ENCODE results near the gene TMEM164. TPM values are rescaled to one million over a fixed set of nuclear protein-coding genes. Genes with fewer than 3 reads are reported as not detected.
A peak's percentile ranks its signal among the peaks of the same experiment; 100 is the strongest.

TMEM164 gene
- polyA plus RNA-seq, 1 donor: 44.6 TPM

DNA sequence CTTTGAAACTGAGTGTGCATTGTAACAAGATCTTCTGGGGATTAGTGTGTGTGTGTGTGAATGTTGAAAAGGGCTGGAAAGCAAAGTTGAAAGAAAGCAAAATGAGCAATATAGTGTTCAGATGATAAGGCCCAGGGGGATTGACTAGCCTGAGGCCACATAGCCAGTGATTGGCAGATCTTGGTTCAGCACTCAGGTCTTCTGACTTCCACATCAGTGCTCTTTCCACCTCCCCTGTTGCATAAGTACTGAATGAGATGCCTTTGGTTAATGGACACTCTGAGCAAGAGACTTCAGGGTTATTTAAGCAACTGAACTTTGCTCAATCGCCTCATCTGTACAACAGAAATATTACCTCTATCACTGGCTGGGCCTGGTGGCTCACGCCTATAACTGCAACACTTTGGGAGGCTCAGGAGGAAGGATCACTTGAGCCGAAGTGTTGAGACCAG is 120.4 kb downstream of the TMEM164 start:
- no peak overlapping the region for H3K4me3 ChIP-seq (ENCODE audit: low read length)
- no CpG with 5 or more reads among the region's 3 CpGs for WGBS (ENCODE audit: insufficient coverage, low lambda C conversion rate)
- H3K27me3 ChIP-seq (ENCODE audit: control insufficient read depth, insufficient read depth, low read length): no peaks in the 10 kb centered on the region
- no peaks in the 10 kb centered on the region for H3K9me3 ChIP-seq (ENCODE audit: control insufficient read depth, low read depth, low read length)
- peaks cover 4% of the 10 kb centered on the region for H3K4me1 ChIP-seq (ENCODE audit: control insufficient read depth, insufficient read depth, low read length)
- no peaks in the 10 kb centered on the region for H3K36me3 ChIP-seq (ENCODE audit: control insufficient read depth, insufficient read depth, low read length)
- peak; percentile 74 to 86 for DNase-seq
- peak overlapping the region; percentile 71 for H3K27ac ChIP-seq (ENCODE audit: low read length)

DNA sequence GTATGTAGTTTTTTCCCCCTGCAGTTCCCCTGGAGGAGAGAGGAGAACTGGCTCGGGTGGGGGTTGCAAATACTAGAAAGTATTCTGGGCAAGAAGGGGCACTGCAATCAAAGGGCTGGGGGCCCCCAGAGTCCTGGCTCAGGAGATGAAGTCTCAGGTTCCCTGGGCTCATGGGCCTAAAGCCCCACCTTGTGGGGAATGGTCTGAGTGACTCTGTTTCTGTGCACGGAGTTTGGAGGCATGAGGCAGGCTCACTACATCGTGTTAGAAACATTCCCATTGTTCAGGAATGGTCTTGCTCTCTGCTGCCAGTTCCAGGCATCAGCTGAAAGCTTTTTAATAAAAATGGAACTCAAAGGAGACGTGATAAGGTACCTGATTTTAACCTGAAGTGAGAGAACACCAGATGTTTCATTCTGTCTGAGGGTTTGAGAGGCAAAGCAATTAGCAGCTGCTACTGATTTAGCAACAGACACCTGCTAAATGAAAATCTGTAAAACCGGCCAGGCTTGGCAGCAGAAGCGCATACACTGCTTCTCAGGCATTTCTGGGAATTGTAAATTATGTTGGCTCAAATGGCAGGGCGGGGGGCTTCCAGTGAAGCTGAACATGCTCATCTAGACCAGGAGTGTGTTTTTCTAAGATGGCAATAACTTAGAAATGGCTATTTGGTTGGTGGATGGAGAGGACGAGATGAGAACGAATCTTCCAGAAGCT is 122.7 kb downstream of the TMEM164 start:
- Histone ChIP-seq H3K4me3 (ENCODE audit: low read length) (no peak overlapping the region), H3K36me3 (ENCODE audit: control insufficient read depth, insufficient read depth, low read length) (no peaks in the 10 kb centered on the region), H3K27ac (ENCODE audit: low read length) (no peak overlapping the region), H3K9me3 (ENCODE audit: control insufficient read depth, low read depth, low read length) (no peaks in the 10 kb centered on the region), H3K4me1 (ENCODE audit: control insufficient read depth, insufficient read depth, low read length) (no peaks in the 10 kb centered on the region), H3K27me3 (ENCODE audit: control insufficient read depth, insufficient read depth, low read length) (no peaks in the 10 kb centered on the region)
- no CpG with 5 or more reads among the region's 9 CpGs for WGBS (ENCODE audit: insufficient coverage, low lambda C conversion rate)
- no peak for DNase-seq

DNA sequence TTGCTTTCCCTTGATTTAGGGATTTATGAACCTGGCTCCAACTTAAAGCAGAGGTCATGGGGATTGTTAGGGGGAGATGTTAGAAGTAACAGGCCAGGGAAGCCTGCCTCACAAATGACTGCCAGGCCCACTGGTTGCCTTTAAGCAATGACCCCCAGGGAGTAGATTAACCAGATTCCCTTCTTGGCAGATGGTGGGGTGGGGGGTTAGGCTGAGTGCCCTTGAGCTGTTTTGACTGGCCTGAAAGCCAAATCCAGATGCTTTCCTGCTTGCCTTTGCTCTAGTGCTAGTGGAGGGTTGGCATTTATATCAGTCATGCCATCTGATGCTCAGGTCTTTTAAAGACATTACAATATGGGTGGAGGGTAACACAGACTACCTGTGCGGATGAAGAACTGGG is 128.1 kb downstream of the TMEM164 start:
- no peaks in the 10 kb centered on the region for H3K4me1 ChIP-seq (ENCODE audit: control insufficient read depth, insufficient read depth, low read length)
- H3K9me3 ChIP-seq (ENCODE audit: control insufficient read depth, low read depth, low read length): no peaks in the 10 kb centered on the region
- H3K27ac ChIP-seq (ENCODE audit: low read length): no peak overlapping the region
- no CpG with 5 or more reads among the region's 1 CpG for WGBS (ENCODE audit: insufficient coverage, low lambda C conversion rate)
- no peaks in the 10 kb centered on the region for H3K27me3 ChIP-seq (ENCODE audit: control insufficient read depth, insufficient read depth, low read length)
- no peak overlapping the region for H3K4me3 ChIP-seq (ENCODE audit: low read length)
- no peak for DNase-seq
- H3K36me3 ChIP-seq (ENCODE audit: control insufficient read depth, insufficient read depth, low read length): no peaks in the 10 kb centered on the region

DNA sequence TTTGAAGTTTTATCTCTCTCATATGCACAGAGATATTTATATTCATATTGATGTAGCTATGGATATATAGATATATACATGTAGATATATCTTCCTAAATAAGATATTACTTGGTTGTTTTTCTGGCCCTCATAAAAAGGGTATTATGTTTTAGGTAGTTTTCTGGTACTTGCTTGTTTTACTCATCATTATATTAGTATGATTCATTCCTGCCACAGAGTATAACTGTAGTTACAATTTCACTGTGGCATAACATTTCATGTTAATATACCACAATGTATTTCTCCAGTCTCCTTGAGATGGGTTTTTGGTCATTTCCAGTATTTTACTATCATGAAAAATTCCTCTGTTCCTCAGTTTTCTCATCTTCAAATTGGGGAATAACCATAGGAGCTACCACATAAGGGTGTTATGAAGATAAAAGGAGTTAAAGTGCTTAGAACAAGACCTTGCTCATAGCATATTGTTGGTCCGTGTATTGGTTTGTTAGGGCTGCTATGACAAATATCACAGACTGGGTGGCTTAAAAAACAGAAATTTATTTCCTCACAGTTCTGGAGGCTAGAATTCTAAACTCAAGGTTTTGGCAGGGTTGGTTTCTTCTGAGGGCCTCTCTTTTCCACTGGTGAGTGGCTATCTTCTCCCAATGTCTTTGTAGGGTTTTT is 129.7 kb downstream of the TMEM164 start:
- peaks cover 3% of the 10 kb centered on the region for H3K36me3 ChIP-seq (ENCODE audit: control insufficient read depth, insufficient read depth, low read length)
- H3K27me3 ChIP-seq (ENCODE audit: control insufficient read depth, insufficient read depth, low read length): no peaks in the 10 kb centered on the region
- no peak overlapping the region for H3K27ac ChIP-seq (ENCODE audit: low read length)
- no CpG with 5 or more reads among the region's 1 CpG for WGBS (ENCODE audit: insufficient coverage, low lambda C conversion rate)
- no peak for DNase-seq
- no peaks in the 10 kb centered on the region for H3K9me3 ChIP-seq (ENCODE audit: control insufficient read depth, low read depth, low read length)
- no peak overlapping the region for H3K4me3 ChIP-seq (ENCODE audit: low read length)
- H3K4me1 ChIP-seq (ENCODE audit: control insufficient read depth, insufficient read depth, low read length): no peaks in the 10 kb centered on the region

DNA sequence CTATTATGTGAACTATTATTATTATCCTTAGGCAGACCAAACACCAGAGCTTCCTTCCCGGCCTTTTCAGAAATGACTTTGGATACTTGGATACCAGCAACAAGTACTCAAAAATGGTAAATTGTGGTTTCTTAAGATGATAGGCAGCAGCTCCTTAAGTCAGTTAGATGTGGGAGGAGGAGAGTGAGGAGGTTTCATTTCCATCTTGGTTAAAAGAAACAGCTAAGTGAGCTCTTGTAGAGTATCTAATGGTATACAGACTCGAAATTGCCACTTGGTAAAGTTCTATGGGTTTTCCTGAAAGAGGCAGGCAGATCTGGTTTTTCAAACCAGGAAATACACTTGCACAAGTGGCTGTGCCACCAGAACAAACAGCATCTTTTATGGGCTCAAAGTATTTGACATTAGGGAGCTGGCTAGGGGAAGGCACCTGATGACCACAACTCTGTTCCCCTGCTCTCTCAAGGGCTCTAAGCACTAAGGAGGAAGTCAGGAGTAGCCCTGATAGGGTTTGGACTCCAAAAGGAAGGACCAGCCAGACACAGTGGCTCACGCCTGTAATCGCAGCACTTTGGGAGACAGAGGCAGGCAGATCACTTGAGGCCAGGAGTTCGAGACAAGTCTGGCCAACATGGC is 130.9 kb downstream of the TMEM164 start:
- Histone ChIP-seq H3K4me1 (ENCODE audit: control insufficient read depth, insufficient read depth, low read length) (no peaks in the 10 kb centered on the region), H3K36me3 (ENCODE audit: control insufficient read depth, insufficient read depth, low read length) (peaks cover 3% of the 10 kb centered on the region), H3K4me3 (ENCODE audit: low read length) (no peak overlapping the region), H3K9me3 (ENCODE audit: control insufficient read depth, low read depth, low read length) (no peaks in the 10 kb centered on the region), H3K27ac (ENCODE audit: low read length) (no peak overlapping the region), H3K27me3 (ENCODE audit: control insufficient read depth, insufficient read depth, low read length) (no peaks in the 10 kb centered on the region)
- no peak for DNase-seq
- WGBS (ENCODE audit: insufficient coverage, low lambda C conversion rate): no CpG with 5 or more reads among the region's 5 CpGs

DNA sequence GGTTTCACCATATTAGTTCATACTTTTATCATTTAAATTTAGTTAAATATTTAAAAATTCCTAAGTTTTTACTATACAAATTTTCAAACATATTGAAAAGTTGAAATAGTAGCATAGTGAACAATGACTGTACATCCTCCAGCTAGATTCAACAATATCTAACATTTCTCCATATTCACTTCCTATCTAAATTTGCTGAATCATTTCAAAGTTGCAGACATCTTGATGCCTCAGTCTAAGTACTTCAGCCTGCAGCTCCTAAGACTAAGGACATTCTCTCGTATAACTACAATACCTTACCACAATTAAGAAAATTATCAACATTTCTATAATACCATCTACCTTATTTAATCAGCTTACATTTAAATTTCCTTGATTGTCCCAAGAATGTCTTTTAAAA is 132.7 kb downstream of the TMEM164 start:
- no peak overlapping the region for H3K27ac ChIP-seq (ENCODE audit: low read length)
- H3K4me3 ChIP-seq (ENCODE audit: low read length): no peak overlapping the region
- H3K4me1 ChIP-seq (ENCODE audit: control insufficient read depth, insufficient read depth, low read length): no peaks in the 10 kb centered on the region
- DNase-seq: no peak
- H3K9me3 ChIP-seq (ENCODE audit: control insufficient read depth, low read depth, low read length): no peaks in the 10 kb centered on the region
- no peaks in the 10 kb centered on the region for H3K27me3 ChIP-seq (ENCODE audit: control insufficient read depth, insufficient read depth, low read length)
- H3K36me3 ChIP-seq (ENCODE audit: control insufficient read depth, insufficient read depth, low read length): peaks cover 3% of the 10 kb centered on the region
- no CpG with 5 or more reads among the region's 1 CpG for WGBS (ENCODE audit: insufficient coverage, low lambda C conversion rate)

DNA sequence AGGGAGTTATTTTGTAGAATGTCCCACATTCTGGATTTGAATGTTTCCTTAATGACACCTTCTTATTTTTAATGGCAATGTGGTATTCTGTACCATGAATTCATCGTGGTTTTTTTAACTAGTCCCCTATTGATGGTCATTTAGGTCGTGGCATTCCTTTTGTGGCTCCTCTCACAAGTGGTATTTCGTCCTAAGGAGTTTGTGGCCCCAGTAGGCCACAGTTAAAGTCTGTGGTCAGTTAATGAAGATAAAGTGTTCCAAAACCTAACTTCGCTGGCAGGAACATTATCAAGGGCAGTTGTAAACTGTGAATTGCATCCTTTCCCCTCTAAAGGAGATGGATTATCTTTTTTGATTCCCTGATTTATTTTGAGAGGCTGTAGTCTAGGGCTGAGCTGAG is 133.2 kb downstream of the TMEM164 start:
- Histone ChIP-seq H3K9me3 (ENCODE audit: control insufficient read depth, low read depth, low read length) (no peaks in the 10 kb centered on the region), H3K4me3 (ENCODE audit: low read length) (no peak overlapping the region), H3K36me3 (ENCODE audit: control insufficient read depth, insufficient read depth, low read length) (peaks cover 3% of the 10 kb centered on the region), H3K27ac (ENCODE audit: low read length) (no peak overlapping the region), H3K27me3 (ENCODE audit: control insufficient read depth, insufficient read depth, low read length) (no peaks in the 10 kb centered on the region), H3K4me1 (ENCODE audit: control insufficient read depth, insufficient read depth, low read length) (no peaks in the 10 kb centered on the region)
- WGBS (ENCODE audit: insufficient coverage, low lambda C conversion rate): no CpG with 5 or more reads among the region's 4 CpGs
- no peak for DNase-seq

DNA sequence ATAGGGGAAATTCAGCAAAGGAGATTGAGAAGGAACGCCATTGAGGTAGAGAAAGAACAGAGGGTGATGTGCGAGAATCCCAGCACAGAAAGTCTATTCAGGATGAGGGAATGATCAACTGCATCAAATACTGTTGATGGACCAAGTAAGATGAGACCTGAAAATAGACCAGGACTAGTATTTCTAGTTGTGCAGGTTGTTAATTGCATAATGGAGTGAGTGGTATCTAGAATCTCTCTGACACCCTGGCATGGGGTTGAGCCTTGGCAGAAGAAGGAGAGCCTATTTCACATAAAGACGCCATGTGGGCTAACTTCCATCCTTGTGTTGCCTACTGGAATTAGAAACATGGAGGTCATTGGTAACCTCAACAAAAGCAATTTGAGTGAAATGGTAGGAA is 135.6 kb downstream of the TMEM164 start:
- WGBS (ENCODE audit: insufficient coverage, low lambda C conversion rate): no CpG with 5 or more reads among the region's 3 CpGs
- H3K27me3 ChIP-seq (ENCODE audit: control insufficient read depth, insufficient read depth, low read length): no peaks in the 10 kb centered on the region
- DNase-seq: no peak
- H3K9me3 ChIP-seq (ENCODE audit: control insufficient read depth, low read depth, low read length): no peaks in the 10 kb centered on the region
- peaks cover 3% of the 10 kb centered on the region for H3K36me3 ChIP-seq (ENCODE audit: control insufficient read depth, insufficient read depth, low read length)
- H3K4me3 ChIP-seq (ENCODE audit: low read length): no peak overlapping the region
- H3K4me1 ChIP-seq (ENCODE audit: control insufficient read depth, insufficient read depth, low read length): no peaks in the 10 kb centered on the region
- no peak overlapping the region for H3K27ac ChIP-seq (ENCODE audit: low read length)

DNA sequence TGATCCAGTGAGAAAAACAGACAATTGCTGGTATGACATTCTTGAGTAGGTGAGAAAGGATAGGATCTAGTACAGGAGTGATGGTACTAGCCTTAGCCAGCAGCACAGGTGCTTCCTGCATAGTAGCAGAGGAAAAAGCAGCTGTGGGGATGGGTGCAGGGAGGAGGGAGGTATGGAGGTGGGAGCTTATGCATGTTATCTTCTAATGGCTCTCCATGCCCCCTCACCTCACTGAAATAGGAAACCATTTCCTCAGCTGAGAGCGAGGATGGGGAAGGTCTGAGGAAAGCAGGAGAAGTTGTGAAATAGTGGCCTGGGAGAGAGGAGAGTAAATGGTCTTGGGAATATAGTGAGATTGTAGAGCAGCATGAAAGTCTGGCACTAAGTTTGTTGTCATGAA is 136.3 kb downstream of the TMEM164 start:
- H3K4me3 ChIP-seq (ENCODE audit: low read length): no peak overlapping the region
- no CpG with 5 or more reads among the region's 1 CpG for WGBS (ENCODE audit: insufficient coverage, low lambda C conversion rate)

DNA sequence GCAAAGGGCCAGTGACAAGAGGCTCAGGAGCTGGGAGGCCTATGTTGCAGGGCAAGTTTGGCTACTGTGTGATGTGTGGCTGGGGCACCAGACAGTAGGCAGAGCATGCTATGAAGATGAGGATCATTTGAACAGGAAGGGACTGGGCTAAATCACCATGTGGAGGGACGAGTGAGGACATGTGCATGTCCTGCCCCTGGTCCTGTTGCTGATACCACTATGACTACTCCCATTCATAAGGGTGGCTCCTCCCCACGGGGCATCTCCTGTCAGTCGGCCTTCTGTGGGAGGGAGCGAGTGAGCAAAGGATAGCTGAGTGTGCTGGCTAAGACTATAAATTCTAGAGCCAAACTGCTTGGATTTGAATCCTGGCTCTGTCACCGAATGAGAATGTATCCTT is 139.2 kb downstream of the TMEM164 start:
- no CpG with 5 or more reads among the region's 5 CpGs for WGBS (ENCODE audit: insufficient coverage, low lambda C conversion rate)
- Histone ChIP-seq H3K4me1 (ENCODE audit: control insufficient read depth, insufficient read depth, low read length) (peaks cover 3% of the 10 kb centered on the region), H3K9me3 (ENCODE audit: control insufficient read depth, low read depth, low read length) (no peaks in the 10 kb centered on the region), H3K27me3 (ENCODE audit: control insufficient read depth, insufficient read depth, low read length) (no peaks in the 10 kb centered on the region), H3K27ac (ENCODE audit: low read length) (no peak overlapping the region), H3K4me3 (ENCODE audit: low read length) (no peak overlapping the region), H3K36me3 (ENCODE audit: control insufficient read depth, insufficient read depth, low read length) (peaks cover 1% of the 10 kb centered on the region)
- no peak for DNase-seq

More for the DNA sequence above, 136.3 kb downstream of the TMEM164 start:
- DNase-seq: no peak
- no peaks in the 10 kb centered on the region for H3K4me1 ChIP-seq (ENCODE audit: control insufficient read depth, insufficient read depth, low read length)
- H3K9me3 ChIP-seq (ENCODE audit: control insufficient read depth, low read depth, low read length): no peaks in the 10 kb centered on the region
- H3K27ac ChIP-seq (ENCODE audit: low read length): no peak overlapping the region
- no peaks in the 10 kb centered on the region for H3K27me3 ChIP-seq (ENCODE audit: control insufficient read depth, insufficient read depth, low read length)
- peaks cover 3% of the 10 kb centered on the region for H3K36me3 ChIP-seq (ENCODE audit: control insufficient read depth, insufficient read depth, low read length)
